ENCODE data around the gene SMIM10L2A. TPM values are rescaled to one million over a fixed set of nuclear protein-coding genes. Genes with fewer than 3 reads are reported as not detected.
"Not testable (repeated sequence)": the region's sequence is repeated elsewhere in the genome, so short reads cannot be mapped to it uniquely, and the experiment has no call there.

Gene SMIM10L2A
- total RNA-seq, 4 donors from 2014 or later, result 0.35 to 2.7 (median 1.6) TPM

- WGBS, 2 donors, result 70 to 81% methylated on average over 2 to 16 of the region's 28 CpGs
- TF ChIP-seq CTCF (IDR thresholded peaks at IDR 0.05) (no peak), POLR2A (IDR thresholded peaks at IDR 0.05) (no peak)
- intact Hi-C loops (cut with DNase I), result no loop called here
- H3K27me3 ChIP-seq, result no peaks in the 10 kb centered on the region
- no peaks in the 10 kb centered on the region for H3K4me1 ChIP-seq
- no peak overlapping the region for H3K4me3 ChIP-seq
- no peaks in the 10 kb centered on the region for H3K36me3 ChIP-seq
- H3K27ac ChIP-seq, result no peak overlapping the region
- DNase-seq, result no peak
- H3K9me3 ChIP-seq, result no peaks in the 10 kb centered on the region
These were observed 16.4 kb downstream of the SMIM10L2A start for GRCh38 chrX:135437867-135438733.

GRCh38 chrX:135438734-135439043 is 16.9 kb downstream of the SMIM10L2A start:
- no peak for DNase-seq

GRCh38 chrX:135449637-135450550 is 28.1 kb downstream of the SMIM10L2A start:
- WGBS, 2 donors, result 67% methylated on average over 5 of the region's 8 CpGs; no CpG with 5 or more reads in 1 of the 2 donors
- H3K9me3 ChIP-seq, result no peaks in the 10 kb centered on the region
- no peak overlapping the region for H3K4me3 ChIP-seq
- H3K27me3 ChIP-seq, result no peaks in the 10 kb centered on the region
- DNase-seq, result no peak
- no peaks in the 10 kb centered on the region for H3K36me3 ChIP-seq
- intact Hi-C loops (cut with DNase I), result no loop called here
- H3K27ac ChIP-seq, result no peak overlapping the region
- TF ChIP-seq POLR2A (IDR thresholded peaks at IDR 0.05), result no peak
- no peak for TF ChIP-seq CTCF (IDR thresholded peaks at IDR 0.05)
- H3K4me1 ChIP-seq, result no peaks in the 10 kb centered on the region

More at GRCh38 chrX:135438734-135439043, 16.9 kb downstream of the SMIM10L2A start:
- no peak overlapping the region for H3K27ac ChIP-seq
- H3K4me3 ChIP-seq, result no peak overlapping the region
- H3K4me1 ChIP-seq, result no peaks in the 10 kb centered on the region
- TF ChIP-seq POLR2A (IDR thresholded peaks at IDR 0.05) (no peak), CTCF (IDR thresholded peaks at IDR 0.05) (no peak)
- no peaks in the 10 kb centered on the region for H3K9me3 ChIP-seq
- intact Hi-C loops (cut with DNase I), result no loop called here
- H3K36me3 ChIP-seq, result no peaks in the 10 kb centered on the region
- H3K27me3 ChIP-seq, result no peaks in the 10 kb centered on the region
- WGBS, 2 donors, result 85% methylated on average over 5 of the region's 7 CpGs; no CpG with 5 or more reads in 1 of the 2 donors

GRCh38 chrX:135453381-135453780 is 31.6 kb downstream of the SMIM10L2A start:
- intact Hi-C loops (cut with DNase I), result no loop called here
- Histone ChIP-seq H3K36me3 (no peaks in the 10 kb centered on the region), H3K27ac (no peak overlapping the region), H3K4me1 (no peaks in the 10 kb centered on the region), H3K9me3 (peaks cover 0 to 6% (median 0%) of the 10 kb centered on the region in 3 donors), H3K27me3 (no peaks in the 10 kb centered on the region), H3K4me3 (no peak overlapping the region)
- WGBS, 2 donors, result 34% methylated on average over 2 to 3 of the region's 3 CpGs
- DNase-seq, result no peak
- TF ChIP-seq POLR2A (IDR thresholded peaks at IDR 0.05) (no peak), CTCF (IDR thresholded peaks at IDR 0.05) (no peak)

- DNase-seq, result no peak
- Histone ChIP-seq H3K27me3 (no peaks in the 10 kb centered on the region), H3K4me1 (no peaks in the 10 kb centered on the region), H3K27ac (no peak overlapping the region), H3K36me3 (no peaks in the 10 kb centered on the region), H3K4me3 (no peak overlapping the region), H3K9me3 (peaks cover 0 to 6% (median 0%) of the 10 kb centered on the region in 3 donors)
- WGBS, 2 donors, result 17 to 43% methylated on average over 2 to 4 of the region's 4 CpGs
- TF ChIP-seq POLR2A (IDR thresholded peaks at IDR 0.05), result no peak
- TF ChIP-seq CTCF (IDR thresholded peaks at IDR 0.05), result no peak
- intact Hi-C loops (cut with DNase I), result no loop called here
These were observed 33.1 kb downstream of the SMIM10L2A start for GRCh38 chrX:135454816-135455215.

- intact Hi-C loops (cut with DNase I); H3K36me3 ChIP-seq; H3K9me3 ChIP-seq; H3K27ac ChIP-seq; H3K4me3 ChIP-seq; DNase-seq; H3K4me1 ChIP-seq; H3K27me3 ChIP-seq: not testable (repeated sequence)
- 63% methylated on average over 2 of the region's 2 CpGs; no CpG with 5 or more reads in 1 of the 2 donors for WGBS, 2 donors
These were observed 40.0 kb downstream of the SMIM10L2A start for GRCh38 chrX:135461756-135462155.
